Activated CD4-positive, alpha-beta T cell treated with anti-CD3 and anti-CD28 coated beads, Interleukin-2, amount 50 U/mL, for 4 hours (primary cell): Measurements from ENCODE around the gene ACCSL.

Experiments used
- DNase-seq, 2 experiments: peaks; one replicate each; pipeline ENCODE4 v3.0.0-alpha.2; 2020

Gene ACCSL

GRCh38 chr11:44104481-44105294 is 56.9 kb downstream of the ACCSL start:
- no peak for DNase-seq

GRCh38 chr11:44108260-44108659 is 60.5 kb downstream of the ACCSL start:
- DNase-seq: no peak
